ENCODE results near the gene NRIP3. TPM values are rescaled to one million over a fixed set of nuclear protein-coding genes. Genes with fewer than 3 reads are reported as not detected.

NRIP3 gene
- total and polyA plus RNA-seq, 9 of the 15 experiments (the other 6 are each of a cell fraction or from before 2014, with no cell fraction given): 4.4 to 18.7 (median 11.6) TPM

- TF ChIP-seq ZNF146 (CRISPR knock-in tag; IDR thresholded peaks at IDR 0.05; ENCODE audit: unreplicated experiment) (no peak), HNRNPK (IDR thresholded peaks at IDR 0.05; ENCODE audit: low read depth, low read length, poor library complexity, severe bottlenecking) (no peak), RBFOX2 (IDR thresholded peaks at IDR 0.05; ENCODE audit: low read depth, low read length) (peak; percentile 97), SMARCC2 (IDR thresholded peaks at IDR 0.05; ENCODE audit: low read depth) (no peak), JUND (IDR thresholded peaks at IDR 0.05; ENCODE audit: borderline replicate concordance, low read depth, low read length) (0 out of 2 replicates have a peak, but pooled peaks have one; percentile 4), JUND (tag; IDR thresholded peaks at IDR 0.05; ENCODE audit: borderline replicate concordance, low read depth, low read length) (0 out of 3 replicates have a peak, but pooled peaks have one; percentile 19), RREB1 (CRISPR knock-in tag; IDR thresholded peaks at IDR 0.05) (0 out of 2 replicates have a peak, but pooled peaks have one; percentile 28), ZNF384 (IDR thresholded peaks at IDR 0.05; ENCODE audit: low read depth, low read length) (0 out of 2 replicates have a peak, but pooled peaks have one; percentile 13), KDM5B (IDR thresholded peaks at IDR 0.05; ENCODE audit: insufficient replicate concordance, low read depth, low read length) (peak; percentile 82), USF2 (CRISPR knock-in tag; IDR thresholded peaks at IDR 0.05) (0 out of 2 replicates have a peak, but pooled peaks have one; percentile 19), TAF15 (IDR thresholded peaks at IDR 0.05; ENCODE audit: low read depth, low read length) (no peak), TFAM (CRISPR knock-in tag; conservative IDR thresholded peaks at IDR 0.05) (no peak), ATF1 (CRISPR knock-in tag; IDR thresholded peaks at IDR 0.05) (peak; percentile 86), ATF1 (tag; IDR thresholded peaks at IDR 0.05) (peak; percentile 98)
- TF ChIP-seq, protein P1, sequence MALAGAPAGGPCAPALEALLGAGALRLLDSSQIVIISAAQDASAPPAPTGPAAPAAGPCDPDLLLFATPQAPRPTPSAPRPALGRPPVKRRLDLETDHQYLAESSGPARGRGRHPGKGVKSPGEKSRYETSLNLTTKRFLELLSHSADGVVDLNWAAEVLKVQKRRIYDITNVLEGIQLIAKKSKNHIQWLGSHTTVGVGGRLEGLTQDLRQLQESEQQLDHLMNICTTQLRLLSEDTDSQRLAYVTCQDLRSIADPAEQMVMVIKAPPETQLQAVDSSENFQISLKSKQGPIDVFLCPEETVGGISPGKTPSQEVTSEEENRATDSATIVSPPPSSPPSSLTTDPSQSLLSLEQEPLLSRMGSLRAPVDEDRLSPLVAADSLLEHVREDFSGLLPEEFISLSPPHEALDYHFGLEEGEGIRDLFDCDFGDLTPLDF (CRISPR knock-in tag; IDR thresholded peaks at IDR 0.05): peak; percentile 78; the same call in 1 of the 2 replicates
Observed at GRCh38 chr11:8964324-8965320, 39.2 kb downstream of the NRIP3 start, which contains the start of gene TMEM9B (continued).

Data from K562 (cell line).